ENCODE data around the gene CAPN5.

CAPN5 gene

DNA sequence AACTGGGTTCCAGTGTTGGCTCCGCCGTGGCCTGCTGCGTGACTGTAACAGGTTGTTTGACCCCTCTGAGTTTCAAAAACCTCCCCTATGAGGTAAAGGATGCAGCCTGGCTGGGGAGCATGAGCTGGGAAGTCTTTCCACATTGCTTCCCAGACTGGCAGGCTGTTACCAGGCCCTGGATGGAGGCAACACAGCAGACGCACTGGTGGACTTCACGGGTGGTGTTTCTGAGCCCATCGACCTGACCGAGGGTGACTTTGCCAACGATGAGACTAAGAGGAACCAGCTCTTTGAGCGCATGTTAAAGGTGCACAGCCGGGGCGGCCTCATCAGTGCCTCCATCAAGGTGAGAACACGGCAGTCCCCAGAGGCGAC is 47.3 kb downstream of the CAPN5 start:
- in situ Hi-C loops (cut with HindIII; ENCODE audit: low sequenced_read_pairs): no loop called here

DNA sequence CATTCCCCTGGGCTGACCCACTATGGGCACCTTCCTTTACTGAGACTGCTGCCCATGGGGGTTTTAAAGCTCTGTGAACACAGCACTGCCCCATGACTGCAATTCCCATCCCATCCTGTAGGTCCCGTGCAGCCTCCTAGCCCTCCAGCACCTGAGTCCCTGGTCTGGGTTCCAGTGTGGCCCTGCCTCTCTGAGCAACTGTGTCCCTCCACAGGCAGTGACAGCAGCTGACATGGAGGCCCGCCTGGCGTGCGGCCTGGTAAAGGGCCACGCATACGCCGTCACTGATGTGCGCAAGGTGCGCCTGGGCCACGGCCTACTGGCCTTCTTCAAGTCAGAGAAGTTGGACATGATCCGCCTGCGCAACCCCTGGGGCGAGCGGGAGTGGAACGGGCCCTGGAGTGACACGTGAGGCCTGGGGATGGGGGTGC is 48.4 kb downstream of the CAPN5 start:
- in situ Hi-C loops (cut with HindIII; ENCODE audit: low sequenced_read_pairs): no loop called here

GRCh38 chr11:77115956-77116355 is 49.2 kb downstream of the CAPN5 start:
- in situ Hi-C loops (cut with HindIII; ENCODE audit: low sequenced_read_pairs): no loop called here

DNA sequence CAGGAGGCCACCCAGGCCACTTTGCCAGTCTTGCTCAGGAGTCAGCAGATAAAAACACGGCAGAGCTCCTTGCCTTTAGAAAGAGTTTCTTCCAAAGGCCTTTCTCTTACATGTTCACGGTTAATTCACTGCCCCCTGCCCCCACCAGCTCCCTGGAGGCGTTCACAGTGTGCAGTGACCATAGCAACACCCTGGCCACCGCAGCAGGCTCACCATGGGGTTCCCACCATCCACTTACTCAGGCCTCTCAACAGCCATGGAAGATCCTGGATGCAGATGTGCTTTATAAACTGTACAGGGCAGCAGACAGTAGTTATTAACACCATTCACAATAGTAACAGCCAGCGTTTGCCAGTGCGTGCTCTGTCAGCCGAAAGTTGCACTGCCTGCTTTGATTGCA is 50.7 kb downstream of the CAPN5 start:
- in situ Hi-C loops (cut with HindIII; ENCODE audit: low sequenced_read_pairs): no loop called here

DNA sequence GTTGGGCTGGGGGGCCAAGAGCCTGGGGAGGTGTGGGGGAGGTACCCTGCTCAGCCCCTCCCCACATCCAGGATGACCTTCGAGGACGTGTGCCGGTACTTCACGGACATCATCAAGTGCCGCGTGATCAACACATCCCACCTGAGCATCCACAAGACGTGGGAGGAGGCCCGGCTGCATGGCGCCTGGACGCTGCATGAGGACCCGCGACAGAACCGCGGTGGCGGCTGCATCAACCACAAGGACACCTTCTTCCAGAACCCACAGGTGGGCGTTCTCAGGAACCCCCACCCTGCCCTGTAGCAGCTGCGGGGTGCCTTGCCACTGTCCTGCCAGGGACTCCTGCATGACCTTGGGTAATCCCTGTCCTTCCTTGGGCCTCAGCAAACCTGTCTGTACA is 51.3 kb downstream of the CAPN5 start:
- in situ Hi-C loops (cut with HindIII; ENCODE audit: low sequenced_read_pairs): no loop called here

- in situ Hi-C loops (cut with HindIII; ENCODE audit: low sequenced_read_pairs): no loop called here
Measured at GRCh38 chr11:77118971-77119370, 52.2 kb downstream of the CAPN5 start.

- in situ Hi-C loops (cut with HindIII; ENCODE audit: low sequenced_read_pairs): no loop called here
Measured at GRCh38 chr11:77119531-77119936, 52.8 kb downstream of the CAPN5 start.

DNA sequence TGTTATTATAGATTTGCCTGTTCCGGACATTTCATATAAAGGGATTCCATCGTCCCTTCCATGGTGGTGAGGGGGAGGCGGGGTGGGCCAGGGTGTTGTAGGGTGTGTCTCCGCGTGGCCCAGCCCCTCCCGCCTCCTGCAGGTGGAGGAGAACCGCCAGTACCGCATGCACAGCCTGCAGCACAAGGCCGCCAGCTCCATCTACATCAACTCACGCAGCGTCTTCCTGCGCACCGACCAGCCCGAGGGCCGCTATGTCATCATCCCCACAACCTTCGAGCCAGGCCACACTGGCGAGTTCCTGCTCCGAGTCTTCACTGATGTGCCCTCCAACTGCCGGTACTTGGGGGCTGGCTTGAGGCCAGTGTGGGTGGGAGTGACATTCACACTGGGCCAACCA is 53.8 kb downstream of the CAPN5 start:
- in situ Hi-C loops (cut with HindIII; ENCODE audit: low sequenced_read_pairs): no loop called here

- in situ Hi-C loops (cut with HindIII; ENCODE audit: low sequenced_read_pairs): no loop called here
Measured at GRCh38 chr11:77121096-77121640, 54.4 kb downstream of the CAPN5 start.

- in situ Hi-C loops (cut with HindIII; ENCODE audit: low sequenced_read_pairs): no loop called here
Measured at GRCh38 chr11:77121876-77122575, 55.3 kb downstream of the CAPN5 start.

GRCh38 chr11:77122576-77123212 is 55.9 kb downstream of the CAPN5 start:
- in situ Hi-C loops (cut with HindIII; ENCODE audit: low sequenced_read_pairs): no loop called here

GRCh38 chr11:77123591-77123990 is 56.8 kb downstream of the CAPN5 start:
- in situ Hi-C loops (cut with HindIII; ENCODE audit: low sequenced_read_pairs): no loop called here

DNA sequence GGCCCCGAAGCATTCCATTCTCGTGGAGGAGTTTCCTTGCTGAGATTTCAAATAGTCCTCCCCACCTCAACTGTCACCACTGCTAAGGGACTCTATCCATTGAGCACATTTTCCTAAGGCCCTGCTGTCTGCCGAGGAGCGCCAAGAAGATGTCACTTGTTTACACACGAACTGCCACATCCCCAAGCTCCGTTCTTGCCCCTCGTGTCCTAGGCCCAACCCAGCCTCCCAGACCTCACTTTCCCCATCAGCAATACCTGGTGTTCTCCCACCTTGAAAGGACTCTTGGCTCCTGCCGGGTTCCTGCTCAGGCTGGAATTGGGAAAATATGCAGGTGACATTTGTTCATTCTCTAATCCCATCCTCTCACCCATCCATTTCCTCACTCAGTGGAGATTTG is 57.3 kb downstream of the CAPN5 start:
- in situ Hi-C loops (cut with HindIII; ENCODE audit: low sequenced_read_pairs): no loop called here

DNA sequence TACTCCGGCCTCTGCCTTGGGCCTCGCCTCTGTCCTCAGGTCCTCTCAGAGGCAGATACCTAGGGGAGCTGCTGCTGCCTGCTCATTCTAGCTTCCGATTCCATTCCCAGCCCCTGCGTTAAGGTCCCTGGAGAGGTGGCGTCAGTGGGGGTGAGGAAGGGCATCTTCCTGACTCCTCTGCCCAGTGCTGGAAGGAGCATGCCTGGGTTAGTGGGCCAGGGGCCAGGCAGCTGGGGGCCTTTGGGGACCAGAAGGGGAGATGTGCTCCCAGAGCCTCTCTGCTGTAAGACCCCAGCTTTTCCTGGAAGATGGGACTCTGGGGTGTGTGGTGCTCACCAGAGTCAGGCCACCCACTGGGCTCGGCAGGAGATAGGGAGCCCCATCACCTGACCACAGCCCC is 57.7 kb downstream of the CAPN5 start:
- in situ Hi-C loops (cut with HindIII; ENCODE audit: low sequenced_read_pairs): no loop called here

GRCh38 chr11:77125191-77125590 is 58.4 kb downstream of the CAPN5 start:
- in situ Hi-C loops (cut with HindIII; ENCODE audit: low sequenced_read_pairs): no loop called here

GRCh38 chr11:77125695-77126094 is 58.9 kb downstream of the CAPN5 start:
- in situ Hi-C loops (cut with HindIII; ENCODE audit: low sequenced_read_pairs): no loop called here

- in situ Hi-C loops (cut with HindIII; ENCODE audit: low sequenced_read_pairs): no loop called here
Measured at GRCh38 chr11:77126156-77126775, 59.5 kb downstream of the CAPN5 start.

DNA sequence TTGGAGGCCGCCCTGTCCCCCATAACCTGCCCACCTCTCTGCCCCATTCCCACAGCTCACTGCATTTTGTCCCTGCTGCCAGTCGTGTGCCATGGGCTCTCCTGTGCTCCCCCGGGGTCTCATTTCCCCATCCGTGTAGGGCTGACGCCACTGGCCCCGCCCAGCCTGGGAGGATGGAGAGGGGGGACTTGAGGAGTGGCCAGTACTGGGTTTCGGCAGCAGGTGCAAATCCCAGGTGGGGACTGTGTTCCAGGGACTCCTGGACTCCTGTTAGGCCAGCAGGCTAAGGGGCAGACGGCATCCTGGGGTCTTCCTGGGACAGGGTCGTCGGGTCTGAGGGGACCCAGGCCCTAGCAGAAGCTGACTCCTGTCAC is 60.1 kb downstream of the CAPN5 start:
- in situ Hi-C loops (cut with HindIII; ENCODE audit: low sequenced_read_pairs): no loop called here

GRCh38 chr11:77127235-77127911 is 60.6 kb downstream of the CAPN5 start:
- in situ Hi-C loops (cut with HindIII; ENCODE audit: low sequenced_read_pairs): no loop called here

DNA sequence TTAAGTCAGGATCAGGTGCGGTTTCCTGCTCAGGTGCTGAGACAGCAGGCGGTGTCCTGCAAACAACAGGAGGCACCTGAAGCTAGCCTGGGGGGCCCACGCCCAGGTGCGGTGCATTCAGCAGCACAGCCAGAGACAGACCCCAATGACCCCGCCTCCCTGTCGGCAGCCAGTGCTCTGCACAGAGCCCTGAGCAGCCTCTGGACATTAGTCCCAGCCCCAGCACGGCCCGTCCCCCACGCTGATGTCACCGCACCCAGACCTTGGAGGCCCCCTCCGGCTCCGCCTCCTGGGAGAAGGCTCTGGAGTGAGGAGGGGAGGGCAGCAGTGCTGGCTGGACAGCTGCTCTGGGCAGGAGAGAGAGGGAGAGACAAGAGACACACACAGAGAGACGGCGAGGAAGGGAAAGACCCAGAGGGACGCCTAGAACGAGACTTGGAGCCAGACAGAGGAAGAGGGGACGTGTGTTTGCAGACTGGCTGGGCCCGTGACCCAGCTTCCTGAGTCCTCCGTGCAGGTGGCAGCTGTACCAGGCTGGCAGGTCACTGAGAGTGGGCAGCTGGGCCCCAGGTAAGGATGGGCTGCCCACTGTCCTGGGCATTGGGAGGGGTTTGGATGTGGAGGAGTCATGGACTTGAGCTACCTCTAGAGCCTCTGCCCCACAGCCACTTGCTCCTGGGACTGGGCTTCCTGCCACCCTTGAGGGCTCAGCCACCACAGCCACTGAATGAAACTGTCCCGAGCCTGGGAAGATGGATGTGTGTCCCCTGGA is 61.3 kb downstream of the CAPN5 start, which contains the start of gene MYO7A:
TSS of gene MYO7A (plus strand) at position 327 of the 772 bp plus-strand sequence. CDS start 2,389 bp downstream, outside the sequence.
- in situ Hi-C loops (cut with HindIII; ENCODE audit: low sequenced_read_pairs): no loop called here

Measured in DLD1 (cell line).